A673 (cell line): Measurements from ENCODE around the gene MICALL2. TPM values are rescaled to one million over a fixed set of nuclear protein-coding genes. Genes with fewer than 3 reads are reported as not detected.

Experiments used
- BruUV-seq: library from RNA; stranded (reverse); fragments of 400-500 nt; replicated peaks from 2 replicates; lab custom pipeline; 2021; lab: Mats Ljungman, UMichigan
- CTCF ChIA-PET: fragments of 300-600 bp; sonication (Branson Sonifier 250); formaldehyde crosslinking; loops from one replicate; lab custom pipeline; 2022; ENCODE audit warnings: antibody characterized with exemption; lab: Charles Lee
- POLR2A ChIA-PET: fragments of 300-600 bp; sonication (Branson Sonifier 250); formaldehyde crosslinking; loops from one replicate; lab custom pipeline; 2022; ENCODE audit warnings: antibody characterized with exemption; ENCODE audit not compliant: low non-redundant PET; lab: Charles Lee
- DNase-seq: peaks from one replicate; pipeline ENCODE4 v3.0.0-alpha.2; 2015; ENCODE audit warnings: low spot score
- H3K27ac ChIP-seq: fragments of 200-600 bp; sonication (generic); 2 replicates; pipeline ENCODE4 v1.5.1; 2016; ENCODE audit warnings: mixed run types, low read depth, mild to moderate bottlenecking, mixed read lengths, antibody characterized with exemption, low read length; ENCODE audit not compliant: poor library complexity, severe bottlenecking
- H3K27me3 ChIP-seq: fragments of 200-600 bp; sonication (generic); replicated peaks from 2 replicates; pipeline ENCODE4 v1.6.1; 2017; ENCODE audit warnings: mixed run types, low read depth, mild to moderate bottlenecking, mixed read lengths, antibody characterized with exemption, low read length; ENCODE audit not compliant: insufficient read depth, poor library complexity
- H3K36me3 ChIP-seq: fragments of 200-600 bp; sonication (generic); 2 replicates; pipeline ENCODE4 v1.6.1; 2016; ENCODE audit warnings: mixed run types, mild to moderate bottlenecking, mixed read lengths, antibody characterized with exemption, low read length; ENCODE audit not compliant: insufficient read depth, poor library complexity, severe bottlenecking
- H3K4me1 ChIP-seq: fragments of 200-600 bp; sonication (generic); 2 replicates; pipeline ENCODE4 v1.6.1; 2017; ENCODE audit warnings: mixed run types, mild to moderate bottlenecking, mixed read lengths, antibody characterized with exemption, low read length; ENCODE audit not compliant: insufficient read depth, poor library complexity, severe bottlenecking
- H3K4me3 ChIP-seq: fragments of 200-600 bp; sonication (generic); 2 replicates; pipeline ENCODE4 v1.5.1; 2016; ENCODE audit warnings: low read depth, mixed run types, mild to moderate bottlenecking, mixed read lengths, low read length; ENCODE audit not compliant: poor library complexity, severe bottlenecking
- H3K9me3 ChIP-seq: fragments of 200-600 bp; sonication (generic); 2 replicates; pipeline ENCODE4 v1.6.1; 2016; ENCODE audit warnings: mixed run types, low read depth, mild to moderate bottlenecking, mixed read lengths, antibody characterized with exemption, low read length; ENCODE audit not compliant: poor library complexity, severe bottlenecking
- EZH2 ChIP-seq: fragments of 200-600 bp; sonication (generic); IDR thresholded peaks from 2 replicates; pipeline ENCODE4 v1.6.1; 2017; ENCODE audit warnings: borderline replicate concordance, low read depth, mild to moderate bottlenecking, mixed read lengths, antibody characterized with exemption, low read length; ENCODE audit not compliant: poor library complexity, severe bottlenecking
- intact Hi-C: fragments of 100-400 bp; cut with micrococcal nuclease; formaldehyde crosslinking; loops from one replicate; pipeline ENCODE4 v1.10.0; 2022; ENCODE audit not compliant: unreplicated experiment
- total RNA-seq: library from RNA; stranded (reverse); gene quantifications from 2 replicates; pipeline ENCODE4 v1.2.3, GENCODE V29; 2021
- TF ChIP-seq, protein P1 (sequence below): fragments of 300-800, 200-600 bp; sonication (generic); conservative IDR thresholded peaks from 2 replicates; pipeline ENCODE4 v1.5.1; 2017; ENCODE audit warnings: low read depth, mild to moderate bottlenecking, antibody characterized with exemption, low read length, moderate library complexity, mixed read lengths

The MICALL2 gene
- total RNA-seq, 1 experiment from 2014 or later, result 10.1 TPM

DNA sequence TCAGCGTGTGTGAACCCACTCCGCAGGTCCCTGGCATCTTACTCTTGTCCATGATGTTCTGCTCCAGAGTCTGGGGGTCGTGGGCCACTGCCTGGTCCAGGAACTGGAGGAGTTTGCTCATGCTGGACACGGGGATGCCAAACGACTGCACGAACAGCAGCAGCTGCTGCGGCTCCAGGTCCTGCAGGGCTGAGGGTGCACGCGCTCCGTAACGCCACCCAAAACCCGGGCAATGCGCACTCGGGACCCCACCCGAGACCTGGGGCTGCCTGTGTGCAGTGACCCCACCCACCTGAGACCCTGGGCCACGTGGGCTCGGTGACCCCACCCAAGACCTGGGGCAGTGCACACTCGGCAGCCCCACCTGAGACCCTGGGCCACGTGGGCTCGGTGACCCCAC lies 22.0 kb upstream of the MICALL2 start:
- intact Hi-C loops, result no loop called here
- Histone ChIP-seq H3K4me1 (no peaks in the 10 kb centered on the region), H3K36me3 (peaks cover 8% of the 10 kb centered on the region), H3K27me3 (no peaks in the 10 kb centered on the region), H3K4me3 (no peak overlapping the region), H3K9me3 (no peaks in the 10 kb centered on the region), H3K27ac (no peak overlapping the region)
- DNase-seq, result no peak
- no TSS peak for BruUV-seq
- ChIA-PET POLR2A (no interaction called here), CTCF (no interaction called here)
- no peak for TF ChIP-seq EZH2
- TF ChIP-seq, protein P1, sequence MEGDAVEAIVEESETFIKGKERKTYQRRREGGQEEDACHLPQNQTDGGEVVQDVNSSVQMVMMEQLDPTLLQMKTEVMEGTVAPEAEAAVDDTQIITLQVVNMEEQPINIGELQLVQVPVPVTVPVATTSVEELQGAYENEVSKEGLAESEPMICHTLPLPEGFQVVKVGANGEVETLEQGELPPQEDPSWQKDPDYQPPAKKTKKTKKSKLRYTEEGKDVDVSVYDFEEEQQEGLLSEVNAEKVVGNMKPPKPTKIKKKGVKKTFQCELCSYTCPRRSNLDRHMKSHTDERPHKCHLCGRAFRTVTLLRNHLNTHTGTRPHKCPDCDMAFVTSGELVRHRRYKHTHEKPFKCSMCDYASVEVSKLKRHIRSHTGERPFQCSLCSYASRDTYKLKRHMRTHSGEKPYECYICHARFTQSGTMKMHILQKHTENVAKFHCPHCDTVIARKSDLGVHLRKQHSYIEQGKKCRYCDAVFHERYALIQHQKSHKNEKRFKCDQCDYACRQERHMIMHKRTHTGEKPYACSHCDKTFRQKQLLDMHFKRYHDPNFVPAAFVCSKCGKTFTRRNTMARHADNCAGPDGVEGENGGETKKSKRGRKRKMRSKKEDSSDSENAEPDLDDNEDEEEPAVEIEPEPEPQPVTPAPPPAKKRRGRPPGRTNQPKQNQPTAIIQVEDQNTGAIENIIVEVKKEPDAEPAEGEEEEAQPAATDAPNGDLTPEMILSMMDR, result no peak

DNA sequence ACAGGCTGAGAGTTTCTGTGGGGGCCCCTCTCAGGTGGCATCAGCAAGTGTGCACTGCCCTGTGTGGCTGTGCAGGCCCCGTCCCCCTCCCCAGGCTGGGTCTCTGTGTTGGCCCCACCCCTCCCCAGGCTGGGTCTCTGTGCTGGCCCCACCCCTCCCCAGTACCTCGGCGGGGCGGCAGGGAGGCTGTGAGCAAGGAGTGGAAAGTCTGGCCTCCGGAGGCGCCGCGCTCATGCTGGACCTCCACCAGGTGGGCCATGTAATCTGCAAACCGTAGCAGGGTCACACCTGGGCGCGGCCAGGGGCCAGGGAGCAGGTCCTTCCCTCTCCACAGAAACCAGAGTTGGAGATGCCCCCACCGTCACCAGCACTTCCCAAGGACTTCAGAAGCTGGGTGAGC lies 21.4 kb upstream of the MICALL2 start:
- TF ChIP-seq, protein P1, result no peak
- TF ChIP-seq EZH2, result no peak
- no TSS peak for BruUV-seq
- H3K27me3 ChIP-seq, result no peaks in the 10 kb centered on the region
- H3K27ac ChIP-seq, result no peak overlapping the region
- DNase-seq, result no peak
- CTCF ChIA-PET, result no interaction called here
- intact Hi-C loops, result no loop called here
- no peaks in the 10 kb centered on the region for H3K9me3 ChIP-seq
- H3K36me3 ChIP-seq, result peaks cover 8% of the 10 kb centered on the region
- no peaks in the 10 kb centered on the region for H3K4me1 ChIP-seq
- POLR2A ChIA-PET, result no interaction called here
- no peak overlapping the region for H3K4me3 ChIP-seq

DNA sequence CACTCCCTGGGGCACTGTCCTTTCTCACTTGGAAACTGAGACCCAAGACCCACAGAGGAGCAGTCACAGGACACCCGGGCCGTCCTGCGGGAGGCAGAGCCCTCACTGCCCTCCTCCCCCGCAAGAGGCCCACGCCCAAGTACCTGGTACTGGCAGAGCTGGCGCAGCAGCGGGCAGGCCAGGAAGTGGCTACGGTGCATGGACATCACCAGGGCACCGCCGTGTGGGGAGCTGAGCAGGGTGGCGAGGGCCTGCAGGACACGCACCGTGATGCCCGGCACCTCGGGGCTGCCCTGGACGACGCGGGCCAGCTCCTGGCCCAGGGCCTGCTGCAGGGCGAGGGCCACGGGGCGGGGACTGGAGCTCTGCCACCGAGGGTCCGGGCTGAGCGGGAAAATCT lies 20.0 kb upstream of the MICALL2 start:
- no peak for DNase-seq
- BruUV-seq, result no TSS peak
- ChIA-PET CTCF (no interaction called here), POLR2A (no interaction called here)
- no peaks in the 10 kb centered on the region for H3K4me1 ChIP-seq
- H3K4me3 ChIP-seq, result no peak overlapping the region
- no peaks in the 10 kb centered on the region for H3K9me3 ChIP-seq
- TF ChIP-seq EZH2, result no peak
- TF ChIP-seq, protein P1, result no peak
- no peak overlapping the region for H3K27ac ChIP-seq
- H3K36me3 ChIP-seq, result peaks cover 8% of the 10 kb centered on the region
- H3K27me3 ChIP-seq, result no peaks in the 10 kb centered on the region
- intact Hi-C loops, result no loop called here
